Lower lobe of right lung (tissue), 2 donors: ENCODE results near the gene WBP2. TPM values are rescaled to one million over a fixed set of nuclear protein-coding genes. Genes with fewer than 3 reads are reported as not detected.

ENCODE experiments used
- ATAC-seq, 2 donors: fragments of 200-7000 bp; cut with Tn5 transposase; one replicate each; pipeline ENCODE4 v1.9.1; 2020 to 2022; ENCODE audit warnings: mild to moderate bottlenecking in 2 of 2, moderate library complexity in 2 of 2
- DNase-seq: peaks from one replicate; pipeline ENCODE4 v3.0.0-alpha.2; 2020
- H3K27ac ChIP-seq: fragments of 200-600 bp; one replicate; pipeline ENCODE4 v1.8.0; 2022
- H3K27me3 ChIP-seq: fragments of 200-600 bp; one replicate; pipeline ENCODE4 v1.8.0; 2022; ENCODE audit warnings: low read depth
- H3K36me3 ChIP-seq: fragments of 200-600 bp; one replicate; pipeline ENCODE4 v1.8.0; 2022; ENCODE audit warnings: mild to moderate bottlenecking
- H3K4me1 ChIP-seq: fragments of 200-600 bp; one replicate; pipeline ENCODE4 v1.8.0; 2022
- H3K4me3 ChIP-seq: fragments of 200-600 bp; one replicate; pipeline ENCODE4 v1.8.0; 2022; ENCODE audit warnings: mild to moderate bottlenecking
- H3K9me3 ChIP-seq: fragments of 200-600 bp; one replicate; pipeline ENCODE4 v1.8.0; 2022
- intact Hi-C: fragments of 100-400 bp; cut with DNase I; formaldehyde crosslinking; loops from one replicate; pipeline ENCODE4 v1.11.0; 2022
- total RNA-seq: library from RNA; stranded (reverse); fragmentation: NEBNext Ultra II Directional; extraction: Animal tissue kit (Norgen Biotek cat#: 25700); gene quantifications from one replicate; pipeline ENCODE4 v1.2.1, GENCODE V29; 2021
- TF ChIP-seq, protein P1 (sequence below): fragments of 200-600 bp; IDR thresholded peaks from one replicate; pipeline ENCODE4 v1.8.0; 2022; ENCODE audit warnings: antibody characterized with exemption, mild to moderate bottlenecking
- donor health status: DM: no; HTN: yes; CAD: no; lungs with severe emphysema.

Gene WBP2
- total RNA-seq, 1 donor from 2014 or later, result 145 TPM

DNA sequence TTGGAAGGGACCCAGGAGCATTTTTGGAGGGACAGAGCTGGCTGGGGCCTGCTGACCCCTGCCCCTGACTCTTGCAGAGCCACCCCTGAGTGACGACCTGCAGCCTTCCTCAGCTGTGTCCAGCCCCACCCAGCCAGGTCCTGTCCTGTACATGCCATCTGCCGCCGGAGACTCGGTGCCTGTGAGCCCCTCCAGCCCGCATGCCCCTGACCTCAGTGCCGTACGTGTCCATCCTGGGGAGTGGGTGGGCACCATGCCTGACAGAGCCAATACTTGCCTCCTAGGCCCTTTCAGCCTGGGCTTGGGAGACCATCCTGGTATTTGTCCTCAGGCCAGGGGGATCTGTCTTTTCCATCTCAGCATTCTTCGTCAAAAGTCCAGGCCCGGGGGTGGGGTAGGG is 38.4 kb downstream of the WBP2 start:
- TF ChIP-seq, protein P1, sequence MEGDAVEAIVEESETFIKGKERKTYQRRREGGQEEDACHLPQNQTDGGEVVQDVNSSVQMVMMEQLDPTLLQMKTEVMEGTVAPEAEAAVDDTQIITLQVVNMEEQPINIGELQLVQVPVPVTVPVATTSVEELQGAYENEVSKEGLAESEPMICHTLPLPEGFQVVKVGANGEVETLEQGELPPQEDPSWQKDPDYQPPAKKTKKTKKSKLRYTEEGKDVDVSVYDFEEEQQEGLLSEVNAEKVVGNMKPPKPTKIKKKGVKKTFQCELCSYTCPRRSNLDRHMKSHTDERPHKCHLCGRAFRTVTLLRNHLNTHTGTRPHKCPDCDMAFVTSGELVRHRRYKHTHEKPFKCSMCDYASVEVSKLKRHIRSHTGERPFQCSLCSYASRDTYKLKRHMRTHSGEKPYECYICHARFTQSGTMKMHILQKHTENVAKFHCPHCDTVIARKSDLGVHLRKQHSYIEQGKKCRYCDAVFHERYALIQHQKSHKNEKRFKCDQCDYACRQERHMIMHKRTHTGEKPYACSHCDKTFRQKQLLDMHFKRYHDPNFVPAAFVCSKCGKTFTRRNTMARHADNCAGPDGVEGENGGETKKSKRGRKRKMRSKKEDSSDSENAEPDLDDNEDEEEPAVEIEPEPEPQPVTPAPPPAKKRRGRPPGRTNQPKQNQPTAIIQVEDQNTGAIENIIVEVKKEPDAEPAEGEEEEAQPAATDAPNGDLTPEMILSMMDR, result no peak
- intact Hi-C loops, result no loop called here
- Histone ChIP-seq H3K27me3 (no peaks in the 10 kb centered on the region), H3K9me3 (no peaks in the 10 kb centered on the region), H3K4me1 (no peaks in the 10 kb centered on the region), H3K4me3 (no peak overlapping the region), H3K36me3 (peaks cover 100% of the 10 kb centered on the region), H3K27ac (no peak overlapping the region)
- ATAC-seq (no peak), DNase-seq (no peak)

DNA sequence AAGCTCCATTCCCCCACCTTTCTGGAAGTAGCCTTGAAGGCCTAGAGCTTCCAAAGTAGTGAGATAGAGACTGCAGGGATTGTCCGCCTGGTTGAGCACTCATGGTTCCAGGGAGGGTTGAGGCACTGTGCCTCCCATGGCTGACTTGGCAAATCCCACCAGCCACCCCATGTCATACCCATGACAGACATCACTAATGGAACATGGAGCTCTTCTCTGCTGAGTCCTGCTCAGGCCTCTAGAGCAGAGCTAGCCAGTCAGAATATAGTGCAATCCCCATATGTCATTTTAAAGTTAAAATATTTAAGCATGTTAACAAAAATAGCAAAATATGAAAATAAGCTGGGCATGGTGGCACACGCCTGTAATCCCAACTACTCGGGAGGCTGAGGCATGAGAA is 39.7 kb downstream of the WBP2 start:
- H3K27me3 ChIP-seq, result no peaks in the 10 kb centered on the region
- TF ChIP-seq, protein P1, result no peak
- no peak for ATAC-seq
- no peaks in the 10 kb centered on the region for H3K9me3 ChIP-seq
- H3K4me1 ChIP-seq, result no peaks in the 10 kb centered on the region
- DNase-seq, result no peak
- no peak overlapping the region for H3K4me3 ChIP-seq
- peaks cover 100% of the 10 kb centered on the region for H3K36me3 ChIP-seq
- intact Hi-C loops, result no loop called here
- no peak overlapping the region for H3K27ac ChIP-seq

DNA sequence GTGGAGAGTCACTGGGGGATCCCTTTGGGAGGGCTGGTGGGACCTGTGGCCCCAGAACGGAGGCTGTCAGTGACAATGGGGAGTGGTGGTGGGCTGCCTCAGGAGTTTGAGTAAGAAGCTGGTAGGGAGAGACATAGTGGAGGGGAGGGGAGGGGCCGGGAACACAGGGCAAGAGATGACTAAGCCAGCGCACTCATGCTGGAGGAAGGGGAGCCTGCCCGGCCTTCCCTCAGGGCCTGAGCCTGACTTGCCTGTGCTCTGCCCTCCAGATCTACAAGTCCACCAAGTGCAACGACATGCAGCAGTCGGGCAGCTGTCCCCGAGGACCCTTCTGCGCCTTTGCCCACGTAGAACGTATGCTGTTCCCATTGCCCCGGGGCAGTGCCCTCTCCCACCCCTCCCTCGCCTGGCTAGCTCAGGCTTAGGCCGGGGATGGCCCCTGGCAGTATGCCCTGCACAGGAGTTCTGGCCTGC is 40.2 kb downstream of the WBP2 start:
- intact Hi-C loops, result no loop called here
- Histone ChIP-seq H3K27ac (no peak overlapping the region), H3K9me3 (no peaks in the 10 kb centered on the region), H3K4me1 (no peaks in the 10 kb centered on the region), H3K36me3 (peaks cover 100% of the 10 kb centered on the region), H3K4me3 (no peak overlapping the region), H3K27me3 (no peaks in the 10 kb centered on the region)
- TF ChIP-seq, protein P1, result no peak
- DNase-seq (no peak), ATAC-seq (no peak)

DNA sequence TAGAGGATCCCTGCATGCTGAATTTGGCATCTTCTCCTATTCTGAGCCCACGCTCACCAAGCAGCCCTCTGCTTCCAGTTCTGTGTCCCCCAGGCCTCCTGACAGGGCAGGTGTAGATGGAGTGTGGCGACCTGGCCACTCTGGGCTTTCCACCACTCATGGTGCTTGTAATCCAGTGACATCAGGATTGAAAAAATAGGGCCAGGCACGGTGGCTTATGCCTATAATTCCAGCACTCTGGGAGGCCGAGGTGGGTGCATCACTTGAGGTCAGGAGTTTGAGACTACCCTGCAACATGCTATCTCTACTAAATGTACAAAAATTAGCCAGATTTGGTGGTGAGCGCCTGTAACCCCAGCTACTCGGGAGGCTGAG is 41.1 kb downstream of the WBP2 start:
- intact Hi-C loops, result no loop called here
- no peak for ATAC-seq
- peaks cover 96% of the 10 kb centered on the region for H3K36me3 ChIP-seq

DNA sequence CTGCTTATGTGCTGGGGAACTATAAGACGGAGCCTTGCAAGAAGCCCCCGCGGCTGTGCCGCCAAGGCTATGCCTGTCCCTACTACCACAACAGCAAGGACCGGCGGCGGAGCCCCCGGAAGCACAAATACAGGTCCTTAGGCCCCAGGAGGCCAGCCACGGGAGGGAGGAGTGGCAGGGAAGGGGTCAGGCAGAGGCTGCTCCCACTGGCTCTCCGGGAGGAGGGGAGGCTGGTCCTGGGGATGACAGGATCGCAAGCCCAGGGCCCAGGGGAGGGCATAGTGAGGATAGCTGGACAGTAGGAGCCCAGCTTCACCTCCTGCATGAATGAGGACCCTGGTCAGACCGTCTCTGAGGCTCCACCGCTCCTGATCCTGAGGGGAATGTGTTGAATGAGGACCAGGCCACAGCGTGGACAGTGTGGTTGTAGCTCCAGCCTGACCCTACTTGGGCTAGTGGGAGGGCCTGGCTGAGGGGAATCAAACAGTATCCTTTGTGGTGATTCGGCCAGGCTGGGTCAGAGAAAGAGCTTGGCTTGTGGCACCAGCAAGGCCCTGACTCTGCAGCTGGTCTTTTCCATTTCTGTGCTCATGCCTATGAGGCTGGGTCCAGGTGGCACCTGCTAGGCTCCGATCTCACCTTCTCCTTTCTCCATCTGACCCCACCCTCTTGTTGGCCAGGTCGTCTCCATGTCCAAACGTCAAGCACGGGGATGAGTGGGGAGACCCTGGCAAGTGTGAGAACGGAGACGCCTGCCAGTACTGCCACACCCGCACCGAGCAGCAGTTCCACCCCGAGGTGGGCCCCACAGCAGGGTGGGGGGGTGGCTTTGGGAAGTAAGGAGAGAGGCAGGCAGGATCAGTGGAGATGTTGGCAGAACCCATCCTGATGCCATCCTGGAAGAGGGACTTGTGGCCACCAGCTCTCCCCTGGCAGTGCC is 41.8 kb downstream of the WBP2 start:
- Histone ChIP-seq H3K4me3 (no peak overlapping the region), H3K27me3 (no peaks in the 10 kb centered on the region), H3K9me3 (no peaks in the 10 kb centered on the region), H3K4me1 (peaks cover 4% of the 10 kb centered on the region), H3K27ac (no peak overlapping the region), H3K36me3 (peaks cover 89% of the 10 kb centered on the region)
- ATAC-seq, result no peak
- intact Hi-C loops, result no loop called here
- DNase-seq, result no peak
- TF ChIP-seq, protein P1, result no peak

More for the DNA sequence above, 41.1 kb downstream of the WBP2 start:
- no peak overlapping the region for H3K27ac ChIP-seq
- H3K27me3 ChIP-seq, result no peaks in the 10 kb centered on the region
- H3K9me3 ChIP-seq, result no peaks in the 10 kb centered on the region
- TF ChIP-seq, protein P1, result no peak
- H3K4me1 ChIP-seq, result peaks cover 4% of the 10 kb centered on the region
- no peak overlapping the region for H3K4me3 ChIP-seq
- DNase-seq, result no peak
